Stimulated activated CD8-positive, alpha-beta memory T cell treated with anti-CD3 and anti-CD28 coated beads, Interleukin-12 subunit alpha, Interleukin-12 subunit beta, amount 100 ng/mL, for 24 hours (primary cell): Measurements from ENCODE around the gene FBLN1.
"Not testable (repeated sequence)": the region's sequence is repeated elsewhere in the genome, so short reads cannot be mapped to it uniquely, and the experiment has no call there.

Source experiments
- DNase-seq: peaks from one replicate; pipeline ENCODE4 v3.0.0-alpha.2; 2020; ENCODE audit errors: extremely low read depth

Gene FBLN1

DNA sequence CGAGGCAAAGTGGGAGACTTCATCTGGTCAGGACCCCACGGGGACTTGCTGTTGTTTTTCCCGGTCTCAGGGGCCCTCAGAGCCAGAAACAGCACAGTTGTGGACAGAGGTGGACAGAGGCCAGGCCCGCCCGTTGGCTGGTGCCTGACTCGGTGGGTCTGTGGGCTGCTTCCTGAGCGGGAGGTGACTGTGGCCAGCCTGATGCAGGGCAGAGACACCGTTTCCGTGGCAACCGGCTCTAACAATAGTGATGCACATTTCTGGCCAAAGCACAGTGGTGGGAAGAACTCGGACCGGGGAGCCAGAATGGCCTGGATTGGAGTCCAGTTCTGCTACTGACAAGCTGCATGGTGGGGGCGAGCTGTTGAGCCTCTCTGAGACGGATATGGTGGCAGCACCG is 110.3 kb downstream of the FBLN1 start:
- no peak for DNase-seq

DNA sequence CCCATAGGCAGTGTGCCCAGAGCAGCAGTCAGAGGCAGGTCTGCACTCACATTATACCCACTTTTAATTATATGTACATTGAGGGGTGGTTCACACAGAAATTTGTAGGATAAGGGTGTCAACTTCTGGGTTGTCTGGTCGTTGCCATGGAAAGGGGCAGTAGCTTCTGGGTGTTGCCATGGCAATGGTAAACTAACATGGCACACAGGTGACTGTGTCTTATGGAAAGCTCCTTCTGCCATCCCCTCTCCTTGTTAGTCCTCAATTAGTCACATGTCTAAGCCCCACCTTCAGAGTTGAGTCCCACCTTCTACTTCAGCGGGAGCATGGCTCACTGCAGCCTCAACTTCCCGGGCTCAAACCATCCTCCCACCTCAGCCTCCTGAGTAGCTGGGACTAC is 112.7 kb downstream of the FBLN1 start:
- DNase-seq, result no peak

DNA sequence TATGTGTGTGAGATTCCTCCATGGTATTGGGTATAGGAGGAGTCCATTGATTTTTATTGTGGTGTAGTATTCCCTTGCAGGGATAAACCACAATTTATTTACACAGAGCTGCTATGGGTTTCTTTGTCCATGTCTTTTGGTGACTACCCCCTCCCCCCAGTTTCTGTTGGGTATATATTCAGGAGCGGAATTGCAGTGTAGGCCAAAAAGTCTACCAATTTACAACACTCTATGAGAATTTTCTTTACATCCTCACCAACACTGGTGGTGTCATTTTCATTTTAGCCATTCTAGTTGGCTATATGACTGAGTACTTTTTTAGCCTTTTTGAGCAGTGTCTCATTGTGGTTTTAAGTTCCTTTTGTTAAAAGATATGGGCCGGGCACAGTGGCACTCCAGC is 113.7 kb downstream of the FBLN1 start:
- DNase-seq, result no peak

DNA sequence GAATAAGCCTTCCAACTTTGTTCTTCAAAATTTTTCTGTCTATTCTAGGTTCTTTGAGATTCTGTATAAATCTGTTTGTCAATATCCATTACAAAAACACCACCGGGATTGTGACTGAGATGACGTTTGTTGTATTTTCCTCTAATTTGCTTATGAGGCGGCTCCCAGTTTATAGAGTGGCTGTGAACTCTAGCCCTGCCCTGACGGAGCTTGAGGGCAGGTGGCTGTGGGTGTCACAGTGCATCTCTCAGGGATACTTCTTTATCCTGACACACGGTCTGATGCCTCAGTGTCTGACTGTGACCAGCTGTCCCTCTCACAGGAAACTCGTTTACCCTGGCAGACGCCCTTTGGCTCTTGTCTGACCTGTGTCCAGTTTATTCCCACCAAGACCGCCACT is 115.3 kb downstream of the FBLN1 start:
- DNase-seq, result no peak

DNA sequence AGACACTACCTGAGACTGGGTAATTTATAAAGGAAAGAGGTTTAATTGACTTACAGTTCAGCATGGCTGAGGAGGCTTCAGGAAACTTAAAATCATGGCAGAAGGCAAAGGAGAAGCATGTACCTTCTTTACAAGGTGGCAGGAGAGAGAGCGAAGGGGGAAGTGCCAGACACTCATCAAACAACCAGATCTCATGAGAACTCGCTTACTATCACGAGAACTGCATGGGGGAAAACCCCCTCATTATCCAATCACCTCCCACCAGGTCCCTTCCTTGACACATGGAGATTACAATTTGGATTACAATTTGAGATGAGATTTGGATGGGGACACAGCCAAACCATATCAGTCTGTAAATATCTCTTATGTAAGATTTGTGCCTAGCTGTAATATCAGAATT is 118.0 kb downstream of the FBLN1 start:
- no peak for DNase-seq

DNA sequence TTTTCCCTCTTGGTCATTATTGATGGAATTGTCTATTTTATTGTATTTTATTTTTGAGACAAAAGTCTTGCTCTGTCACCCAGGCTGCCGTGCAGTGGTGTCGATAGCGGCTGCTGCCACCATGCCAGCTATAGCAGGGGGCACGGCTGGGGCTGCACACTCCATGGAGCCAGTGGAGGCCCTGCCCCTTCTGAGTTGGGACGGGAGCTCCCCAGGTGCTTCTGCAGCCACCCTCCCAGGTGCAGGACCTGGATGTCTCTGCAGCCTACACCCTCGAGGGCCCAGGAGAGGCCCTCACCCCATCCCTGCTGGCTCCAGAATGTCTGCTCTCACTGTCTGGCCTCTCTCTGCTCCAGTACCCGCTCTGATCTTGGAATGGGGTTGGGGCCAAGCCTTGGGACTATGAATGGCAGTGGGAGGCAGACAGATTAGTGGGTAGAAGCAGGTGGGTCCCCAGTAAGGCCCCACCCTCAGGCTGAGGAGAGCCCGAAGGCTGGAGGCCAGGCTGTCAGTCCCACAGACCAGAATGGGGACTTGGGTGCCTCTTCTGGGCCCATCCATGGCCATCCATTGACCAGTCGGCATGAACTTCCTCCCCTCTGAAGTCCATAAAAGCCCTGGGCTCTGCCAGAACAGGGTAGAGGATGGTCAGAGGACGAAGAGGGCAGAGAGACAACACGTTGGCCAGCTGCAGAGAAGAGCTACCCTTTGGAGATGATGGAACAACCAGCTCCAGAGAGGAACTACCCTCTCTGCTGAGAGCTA is 119.3 kb downstream of the FBLN1 start:
- DNase-seq, result no peak

DNA sequence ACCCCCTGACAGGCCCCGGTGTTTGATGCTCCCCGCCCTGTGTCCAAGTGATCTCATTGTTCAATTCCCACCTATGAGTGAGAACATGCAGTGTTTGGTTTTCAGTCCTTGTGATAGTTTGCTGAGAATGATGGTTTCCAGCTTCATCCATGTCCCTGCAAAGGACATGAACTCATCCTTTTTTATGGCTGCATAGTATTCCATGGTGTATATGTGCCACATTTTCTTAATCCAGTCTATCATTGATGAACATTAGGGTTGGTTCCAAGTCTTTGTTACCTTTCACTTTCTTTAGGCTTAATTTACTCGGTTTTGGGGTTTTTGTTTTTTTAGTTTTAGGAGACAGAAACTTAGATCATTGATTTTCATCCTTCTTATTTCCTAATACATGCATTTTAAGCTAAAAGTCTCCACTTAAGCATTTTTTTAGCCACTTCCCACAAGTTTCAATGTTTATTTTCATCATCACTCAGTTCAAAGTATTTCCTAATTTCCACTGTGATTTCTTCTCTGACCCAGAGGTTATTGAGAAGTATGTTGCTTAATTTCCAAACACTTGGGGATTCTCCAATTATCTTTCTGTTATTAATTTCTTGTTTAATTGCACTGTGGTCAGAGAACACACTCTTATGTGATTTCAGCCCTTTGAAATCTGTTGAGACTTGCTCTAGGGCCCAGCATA is 120.9 kb downstream of the FBLN1 start:
- not testable (repeated sequence) for DNase-seq

DNA sequence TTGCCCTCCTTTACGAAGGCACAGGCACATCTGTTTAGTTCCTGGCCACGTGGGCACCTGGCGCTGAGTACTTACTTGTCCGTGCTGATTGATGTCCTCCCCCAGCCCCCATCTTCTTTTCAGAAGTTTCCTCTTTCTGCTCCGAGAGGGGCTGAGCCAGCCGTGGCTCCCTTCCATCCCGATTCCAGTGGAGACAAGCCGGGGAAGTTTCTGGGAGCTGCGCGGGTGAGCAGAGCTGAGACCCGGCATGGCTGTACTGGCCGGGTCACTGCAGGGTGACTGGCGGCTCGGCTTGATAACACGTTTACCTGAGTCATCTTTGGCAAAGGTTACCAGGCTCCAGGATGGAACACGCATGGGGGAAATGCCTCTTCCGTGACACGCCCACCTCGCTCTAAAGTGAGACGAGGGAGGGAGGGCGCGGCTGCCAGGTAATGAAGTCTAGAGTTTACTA is 123.5 kb downstream of the FBLN1 start:
- DNase-seq, result no peak

DNA sequence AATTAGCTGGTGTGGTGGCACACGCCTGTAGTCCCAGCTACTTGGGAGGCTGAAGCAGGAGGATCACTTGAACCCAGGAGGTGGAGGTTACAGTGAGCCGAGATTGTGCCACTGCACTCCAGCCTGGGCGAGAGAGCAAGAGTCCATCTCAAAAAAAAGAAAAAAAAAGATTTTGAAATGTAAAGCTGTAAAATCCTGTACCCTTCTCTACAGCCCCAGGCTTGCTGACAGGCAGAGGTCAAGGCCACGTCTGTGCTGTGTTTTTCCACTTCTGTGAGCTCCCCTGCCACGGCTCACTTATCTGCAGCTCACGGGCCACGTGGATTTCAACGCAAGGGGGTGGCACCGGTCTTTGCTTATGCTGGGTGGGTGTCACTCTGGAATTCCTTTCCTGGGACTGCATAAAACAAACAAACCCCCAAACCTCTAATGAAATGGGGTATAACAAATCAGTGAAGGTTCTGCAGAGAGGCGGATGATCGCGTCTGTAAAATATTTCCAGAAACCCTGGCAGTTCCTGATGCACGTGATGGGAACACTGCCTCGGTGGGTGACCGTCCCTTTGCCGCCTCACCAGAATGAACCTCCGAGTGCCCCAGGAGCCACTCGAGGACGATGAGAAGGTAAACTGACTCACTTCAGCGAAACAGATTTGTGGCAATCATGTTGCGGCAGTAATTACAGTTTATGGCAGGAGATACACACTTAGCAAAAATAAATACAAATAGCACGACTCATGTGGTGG is 125.0 kb downstream of the FBLN1 start:
- DNase-seq, result no peak

DNA sequence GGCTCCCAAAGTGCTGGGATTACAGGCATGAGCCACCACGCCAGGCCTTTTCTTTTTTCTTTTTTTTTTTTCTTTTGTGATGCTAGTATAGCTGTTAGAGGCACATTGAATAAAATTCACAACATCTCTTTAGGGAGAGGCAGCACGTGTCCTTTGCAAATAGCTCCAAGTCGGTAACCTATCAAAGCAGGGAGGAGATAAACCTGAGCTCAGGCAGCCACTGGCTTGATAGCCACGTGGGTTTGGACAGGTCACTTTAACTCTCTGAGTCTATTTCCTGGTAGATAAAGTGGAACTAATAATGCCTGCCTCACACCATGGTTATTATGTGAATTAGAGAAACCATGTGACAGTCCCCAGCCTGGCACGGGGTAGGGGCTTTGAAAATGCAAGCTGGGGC is 125.8 kb downstream of the FBLN1 start:
- DNase-seq, result no peak

DNA sequence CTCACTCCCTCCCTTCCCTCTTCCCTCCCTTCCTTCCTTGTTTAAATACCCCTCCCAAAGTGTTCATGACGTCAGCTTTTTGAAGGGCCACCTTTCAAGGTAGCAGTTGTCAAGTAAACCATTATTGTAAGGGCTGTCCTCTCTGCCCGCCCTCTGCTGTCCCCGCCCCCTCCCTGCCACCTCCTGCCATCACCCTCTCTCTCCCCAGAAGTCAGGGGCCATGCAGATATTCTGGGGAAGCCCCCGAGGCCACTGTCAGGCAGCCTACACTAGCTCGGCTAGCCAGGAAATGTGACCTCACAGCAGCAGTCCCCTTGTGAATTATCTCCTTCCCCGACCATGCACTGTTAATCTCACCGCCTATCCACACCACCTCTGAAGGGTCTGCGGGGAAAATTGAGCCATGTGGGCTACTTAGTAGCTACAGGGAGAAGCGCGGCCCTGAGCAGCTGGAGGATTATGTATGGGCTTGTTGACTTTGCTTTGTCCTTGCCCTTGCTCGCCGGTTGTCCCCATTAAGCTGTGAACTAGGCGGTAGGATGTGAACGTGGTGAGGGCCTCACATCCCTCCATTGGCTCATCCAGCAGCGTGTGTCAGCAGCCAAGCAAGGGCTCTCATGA is 126.9 kb downstream of the FBLN1 start:
- DNase-seq, result no peak

DNA sequence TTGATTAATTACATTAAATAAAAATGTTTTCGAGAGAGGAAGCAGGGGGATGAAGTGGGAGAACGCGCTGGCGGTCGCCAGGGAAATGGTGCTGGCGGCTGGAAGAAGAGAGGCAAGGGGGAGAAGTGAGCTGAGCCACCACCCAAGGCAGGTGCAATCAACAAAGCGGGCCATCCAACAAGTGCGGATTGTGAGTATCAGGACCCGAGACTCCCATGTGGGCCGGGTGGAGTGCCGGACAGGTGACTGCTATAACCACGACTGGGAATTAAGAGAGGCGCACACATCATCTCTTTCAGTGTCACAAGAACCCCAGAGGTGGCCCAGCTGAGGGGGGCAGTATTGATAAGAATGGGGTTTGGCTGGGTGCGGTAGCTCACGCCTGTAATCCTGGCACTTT is 127.8 kb downstream of the FBLN1 start:
- DNase-seq, result no peak

DNA sequence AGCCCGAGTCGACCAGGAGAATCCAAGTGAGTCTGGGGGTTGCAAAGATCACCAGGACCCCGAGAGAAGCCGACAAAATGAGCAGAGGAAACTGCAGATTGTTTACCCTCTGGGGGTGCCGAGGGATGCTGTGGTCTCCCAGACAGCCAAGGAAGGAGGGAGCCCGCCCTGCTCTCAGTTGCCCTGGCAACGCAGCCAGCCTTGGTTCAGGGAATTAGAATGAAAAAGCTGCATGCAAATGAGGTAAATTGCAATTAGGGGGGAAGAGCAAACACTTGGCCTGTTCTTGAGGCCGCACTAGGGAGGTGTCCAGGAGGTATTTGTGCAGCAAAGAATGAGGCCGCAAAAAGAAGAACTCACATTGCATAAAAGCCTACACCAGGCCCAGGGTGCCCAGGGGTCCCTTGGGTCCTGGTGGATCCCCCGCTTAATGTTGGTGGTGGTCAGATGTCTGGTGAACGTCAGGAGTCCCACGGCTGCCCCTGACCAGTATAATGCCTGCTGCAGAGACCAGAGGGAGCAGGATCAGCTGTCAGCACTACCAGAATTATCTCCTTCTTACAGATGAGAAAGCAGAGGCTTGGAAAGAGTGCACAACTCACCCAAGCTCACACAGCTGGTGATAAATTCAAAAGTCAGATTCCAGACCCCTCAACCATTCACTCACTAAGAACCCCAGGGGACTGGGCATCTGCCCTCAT is 128.6 kb downstream of the FBLN1 start:
- DNase-seq, result no peak

DNA sequence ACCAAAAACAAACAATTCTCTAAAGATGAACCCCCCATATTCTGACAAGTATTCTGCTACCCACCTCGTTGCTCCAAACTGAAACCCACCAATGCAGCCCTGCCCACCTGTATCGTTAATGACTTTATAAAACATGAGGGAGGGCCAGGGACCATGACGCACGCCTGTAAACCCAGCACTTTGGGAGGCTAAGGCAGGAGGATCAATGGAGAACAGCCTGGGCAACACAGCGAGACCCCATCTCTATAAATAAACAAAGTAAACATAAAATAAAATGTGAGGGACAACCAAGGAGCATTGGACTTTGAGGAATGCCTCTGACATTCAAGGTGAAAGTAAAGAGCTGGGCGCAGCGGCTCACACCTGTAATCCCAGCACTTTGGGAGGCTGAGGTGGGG is 129.2 kb downstream of the FBLN1 start:
- DNase-seq, result no peak

DNA sequence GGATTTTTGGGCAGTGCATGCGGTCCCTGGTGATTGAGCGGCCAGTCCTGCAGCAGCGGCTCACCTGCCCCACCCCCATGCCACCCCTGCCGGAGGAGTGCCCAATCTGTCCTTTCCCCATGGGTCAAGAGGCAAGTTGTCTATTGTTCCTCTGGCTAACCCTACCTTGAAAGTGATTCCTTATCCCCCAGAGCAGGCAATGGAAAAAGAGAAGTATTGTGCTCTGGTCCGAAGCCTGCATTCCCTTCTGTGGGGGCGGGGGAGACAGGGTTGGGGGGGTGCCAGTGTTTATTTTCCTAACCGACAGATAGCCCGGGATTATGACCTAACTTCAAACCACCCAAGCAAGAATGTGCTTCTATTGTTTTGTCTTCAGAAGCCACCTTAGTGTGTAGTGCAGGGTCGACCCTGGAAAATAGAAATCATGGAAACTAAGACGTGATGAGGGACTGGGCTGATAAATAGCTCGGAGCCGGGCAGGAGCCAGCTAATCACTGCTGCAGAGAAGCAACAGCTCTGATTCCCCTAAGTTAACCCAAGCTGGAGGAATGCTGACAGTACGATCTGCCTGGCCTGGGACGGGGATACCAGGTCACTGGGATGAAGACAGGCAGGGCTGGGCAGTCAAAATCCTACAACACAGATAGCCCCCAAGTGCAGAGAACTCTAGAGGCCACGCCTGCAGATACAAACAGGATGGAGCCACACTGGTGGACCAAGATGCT is 130.3 kb downstream of the FBLN1 start:
- no peak for DNase-seq

DNA sequence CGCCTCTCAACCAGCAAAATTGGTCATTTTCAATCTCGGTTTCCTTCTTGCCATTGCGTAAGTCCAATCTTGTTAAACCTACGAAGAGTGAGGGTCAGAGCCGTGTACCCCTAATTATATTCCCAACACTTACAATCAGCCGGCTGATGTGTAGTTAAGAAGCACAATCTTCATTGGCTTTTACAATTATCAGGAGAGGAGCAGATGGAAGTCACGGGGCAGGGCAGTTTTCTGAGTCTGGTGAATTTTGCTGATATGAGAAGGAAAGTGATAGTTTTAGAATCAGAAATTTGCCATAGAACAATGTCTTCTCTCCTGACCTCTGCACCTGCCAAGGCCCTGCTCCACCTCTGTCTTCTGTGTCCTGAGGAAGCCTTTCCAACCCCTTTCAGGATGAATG is 134.0 kb downstream of the FBLN1 start:
- no peak for DNase-seq

DNA sequence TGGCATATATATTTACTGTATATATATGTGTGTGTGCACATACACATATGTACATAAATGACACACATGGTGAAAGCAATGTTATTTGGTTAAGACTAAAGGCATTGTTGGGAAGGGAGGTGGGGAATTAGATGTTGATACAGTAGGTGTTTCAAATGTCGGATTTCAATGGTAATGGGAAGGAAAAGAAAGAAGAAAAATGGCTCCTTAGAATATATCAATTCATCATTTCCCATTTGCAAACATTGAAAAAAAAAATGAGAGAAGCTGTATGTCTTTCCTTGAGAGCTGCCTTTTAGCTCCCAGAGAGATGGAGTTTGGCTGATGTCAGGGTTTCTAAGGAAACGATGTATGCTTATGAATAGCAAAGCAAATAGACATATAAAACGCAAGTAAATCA is 135.5 kb downstream of the FBLN1 start:
- DNase-seq, result no peak

DNA sequence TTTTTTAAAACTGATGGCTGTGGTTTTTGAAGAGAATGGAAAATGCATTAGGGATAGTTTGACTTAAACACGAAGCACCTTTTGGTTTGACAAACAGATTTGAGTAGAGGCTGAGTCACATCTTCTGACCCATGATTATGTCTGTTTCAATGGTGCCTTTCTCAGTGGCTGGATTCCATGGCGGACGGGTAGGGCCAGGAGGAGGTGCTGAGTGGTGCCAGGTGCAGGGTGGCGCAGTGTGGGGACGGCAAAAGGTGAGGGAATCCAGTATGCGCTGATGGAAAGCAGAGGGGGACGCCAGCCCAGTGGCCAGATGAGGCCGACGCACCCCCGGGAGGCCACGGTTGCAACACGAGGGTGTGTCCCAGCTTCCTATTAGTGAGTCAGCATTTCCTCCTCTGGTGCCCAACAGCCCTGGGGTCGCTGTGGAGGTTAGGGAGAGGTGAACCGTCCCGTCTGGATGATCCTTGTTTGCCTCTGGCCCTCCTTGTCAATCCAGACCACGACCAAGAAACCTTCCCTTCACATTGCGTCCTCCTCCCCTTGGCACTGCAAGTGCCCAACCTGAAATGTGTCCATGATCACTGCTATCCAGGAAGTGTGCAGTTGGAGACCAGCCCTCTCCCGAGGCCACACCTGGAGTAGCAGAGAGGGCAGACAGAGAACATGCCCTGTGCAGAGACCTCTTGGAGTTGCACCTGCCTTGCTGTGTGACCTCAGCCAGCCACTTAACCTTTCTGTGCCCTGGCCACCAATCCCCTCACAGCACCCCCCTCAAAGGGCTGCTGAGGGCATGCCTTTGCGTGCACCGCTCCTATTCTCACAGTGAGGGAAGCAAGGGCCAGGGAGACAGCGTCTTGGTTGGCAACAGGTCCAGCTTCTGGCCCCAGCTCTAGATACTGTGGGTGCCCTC is 136.4 kb downstream of the FBLN1 start:
- no peak for DNase-seq

DNA sequence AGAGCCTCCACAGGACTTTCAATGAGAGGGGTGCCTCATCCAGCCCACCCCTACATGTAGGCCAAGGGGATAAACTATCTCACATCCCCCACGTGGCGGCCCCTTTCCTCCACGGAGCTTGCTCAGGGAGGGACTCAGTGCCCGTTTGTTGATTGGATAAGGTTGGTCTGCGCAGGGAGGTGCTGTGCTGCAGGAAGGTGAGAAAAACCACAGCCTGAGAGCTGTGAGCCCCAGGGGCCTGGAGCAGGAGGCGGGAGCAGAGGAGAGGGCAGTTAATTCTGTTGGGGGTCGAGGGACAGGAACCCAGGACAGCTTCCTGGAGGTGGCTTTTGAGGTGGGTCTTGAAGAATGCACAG is 137.0 kb downstream of the FBLN1 start:
- DNase-seq, result no peak

DNA sequence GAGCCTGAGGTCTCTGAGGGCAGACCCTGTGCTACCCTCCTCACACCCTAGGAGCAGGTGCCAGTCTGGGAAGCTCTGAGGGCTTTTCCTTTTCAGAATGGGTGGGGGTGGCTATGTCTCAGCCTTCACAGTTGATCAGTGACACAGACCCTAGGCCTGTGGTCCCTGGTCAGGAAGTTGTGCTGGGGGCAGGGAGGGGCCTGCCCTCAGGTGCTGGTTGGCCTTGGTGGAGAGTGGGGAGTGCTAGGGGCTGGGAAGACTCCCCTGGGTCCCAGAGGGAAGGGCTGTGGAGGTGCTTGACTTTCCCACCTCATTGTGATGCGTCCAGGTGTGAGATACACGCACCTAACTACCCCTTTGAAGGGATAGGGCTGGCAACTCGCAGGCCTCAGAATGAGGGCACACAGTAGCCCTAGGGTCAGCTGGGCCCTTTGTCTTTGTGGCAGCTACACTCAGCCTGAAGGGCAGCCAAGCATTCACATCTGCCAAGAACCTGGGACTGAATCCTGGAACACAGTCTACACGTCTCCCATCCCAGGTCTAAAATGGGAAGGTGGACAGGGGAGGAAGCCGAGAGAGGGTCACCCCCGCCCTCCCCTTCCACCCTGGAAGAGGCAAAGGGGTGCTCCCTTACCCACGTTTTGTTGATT is 137.7 kb downstream of the FBLN1 start:
- no peak for DNase-seq
